Stimulated activated CD4-positive, alpha-beta T cell treated with anti-CD3 and anti-CD28 coated beads, Interleukin-1b, Interleukin-23, amount 100 ng/mL, for 24 hours (primary cell): ENCODE measurements around the gene FAM98B.

Experiments
- DNase-seq, 4 experiments: peaks; one replicate each; pipeline ENCODE4 v3.0.0-alpha.2; 2020; ENCODE audit warnings: low read depth in 4 of 4, low spot score in 1 of 4

Gene FAM98B

DNA sequence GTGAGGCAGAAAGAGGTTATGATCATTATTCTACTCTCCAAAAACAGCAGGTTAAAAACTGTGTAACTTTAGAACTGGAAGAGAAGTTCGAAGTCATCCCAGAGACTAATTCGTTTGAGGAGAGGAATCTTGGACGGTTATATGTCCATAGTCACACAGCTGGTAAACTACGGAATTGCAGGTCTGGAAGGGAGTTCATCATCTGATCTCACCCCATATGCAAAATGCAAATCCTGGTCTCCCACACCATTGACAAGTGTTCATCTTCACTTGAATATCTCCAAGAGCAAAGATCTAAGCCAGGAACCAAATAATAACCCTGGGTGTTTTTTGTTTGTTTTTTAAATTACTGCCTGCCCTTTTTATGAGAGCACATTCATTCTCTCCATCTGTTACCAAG is 53.1 kb downstream of the FAM98B start:
- no peak for DNase-seq

DNA sequence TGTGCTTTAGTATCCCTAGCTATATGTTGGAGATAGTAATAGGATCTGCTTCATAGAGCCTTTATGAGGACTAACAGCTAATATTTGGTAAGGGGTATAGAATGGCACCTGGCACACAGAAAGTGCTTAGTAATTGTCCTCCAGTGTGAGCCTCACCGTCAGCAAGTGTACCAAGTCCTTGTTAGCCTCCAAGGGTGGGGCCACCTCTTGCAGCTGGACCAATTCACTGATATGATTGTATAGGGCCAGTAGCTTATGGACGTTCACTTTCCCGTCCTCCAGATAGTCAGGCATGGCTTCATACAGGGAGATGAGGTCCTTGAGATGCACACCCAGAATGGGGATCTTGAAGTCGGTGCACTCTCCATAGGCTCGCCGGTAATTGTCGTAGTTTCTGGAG is 53.6 kb downstream of the FAM98B start:
- no peak for DNase-seq

DNA sequence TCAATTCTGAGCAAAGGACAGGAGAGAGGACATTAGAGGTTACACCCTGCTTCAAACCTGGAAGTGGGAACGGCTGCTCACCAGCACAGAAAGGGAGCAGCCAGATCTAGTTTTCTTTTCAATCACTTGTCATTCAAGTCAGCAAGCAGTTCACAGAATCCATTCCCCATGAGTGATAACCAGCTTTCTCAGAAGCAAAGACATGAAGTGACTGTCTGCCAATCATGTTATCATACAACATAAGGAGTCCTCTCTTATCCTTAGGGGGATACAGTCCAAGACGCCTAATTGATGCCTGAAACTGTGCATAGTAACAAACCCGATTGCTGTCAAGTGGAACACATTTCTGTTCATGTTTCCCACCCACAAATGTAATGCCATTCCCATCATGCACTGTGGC is 54.7 kb downstream of the FAM98B start:
- DNase-seq: no peak

- DNase-seq: no peak
These were observed 55.2 kb downstream of the FAM98B start for GRCh38 chr15:38509152-38509551.

DNA sequence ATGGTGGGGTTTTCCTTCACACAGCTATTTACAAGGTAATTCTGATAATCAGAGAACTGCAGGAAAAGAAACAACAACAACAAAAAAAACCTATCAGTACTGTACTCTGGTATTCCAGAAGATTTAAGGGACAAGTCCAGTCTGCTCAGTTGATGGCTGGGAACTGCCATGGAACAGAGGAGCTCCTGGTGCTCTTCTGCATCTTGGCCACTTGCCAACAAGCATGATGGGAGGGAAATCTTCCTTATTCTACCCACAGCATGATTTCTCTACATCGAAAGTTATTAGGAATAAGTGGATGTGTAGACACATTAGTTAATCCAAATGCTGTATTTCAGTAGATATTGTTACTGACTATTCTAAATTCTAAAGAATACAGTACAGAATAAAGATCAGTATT is 59.0 kb downstream of the FAM98B start:
- no peak for DNase-seq

- DNase-seq: no peak
These were observed 60.7 kb downstream of the FAM98B start for GRCh38 chr15:38514601-38515000.

DNA sequence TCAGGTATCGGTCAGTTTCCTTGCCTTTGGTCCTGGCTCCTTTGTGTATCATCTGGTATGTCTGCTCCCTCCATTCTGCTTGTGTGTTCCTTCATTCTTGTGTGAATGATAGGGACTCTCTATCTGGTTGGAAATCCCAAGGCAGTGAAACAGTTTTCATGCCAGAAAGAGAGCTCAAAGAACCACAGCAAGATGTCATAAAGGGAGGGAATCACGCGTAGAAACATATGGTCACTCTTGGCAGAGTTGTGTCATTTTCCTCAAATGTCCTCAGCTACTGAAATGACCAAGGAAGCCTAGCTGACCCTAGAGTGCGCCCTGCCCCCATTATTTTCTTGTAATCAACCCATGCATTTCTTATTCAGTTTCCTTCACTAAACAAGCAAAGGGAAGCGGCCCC is 62.7 kb downstream of the FAM98B start:
- no peak for DNase-seq

DNA sequence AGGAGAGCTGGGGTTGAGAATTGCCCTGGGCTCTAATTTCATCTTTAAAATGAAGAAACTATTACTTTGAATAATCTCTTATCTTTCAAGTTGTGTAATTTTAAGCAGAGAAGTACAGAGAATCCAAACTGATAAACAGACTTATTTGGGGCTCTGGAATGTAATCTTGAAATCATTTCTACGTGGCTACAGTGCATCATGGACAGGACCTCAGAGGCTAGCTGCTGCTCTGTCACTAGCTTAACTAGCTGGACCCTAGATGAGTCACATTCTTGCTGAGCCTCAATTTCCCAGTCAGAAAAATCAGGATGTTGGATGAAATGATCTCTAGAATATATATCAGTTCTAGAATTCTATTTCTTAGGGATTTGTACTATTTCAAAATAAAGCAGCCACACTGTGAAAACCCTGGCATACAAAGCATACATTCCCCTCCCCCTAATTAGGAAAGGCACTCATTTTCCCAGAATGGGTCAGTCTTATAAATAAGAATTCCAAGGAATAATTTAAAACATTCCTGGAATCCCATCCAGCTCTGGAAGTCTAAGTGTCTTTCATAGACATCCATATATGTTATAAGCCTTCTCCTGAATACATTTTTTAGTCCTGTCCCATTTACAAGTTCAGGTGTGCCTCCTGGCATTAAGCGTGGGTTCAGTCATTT is 63.5 kb downstream of the FAM98B start:
- DNase-seq: no peak

- DNase-seq: no peak
These were observed 64.2 kb downstream of the FAM98B start for GRCh38 chr15:38518084-38518483.

DNA sequence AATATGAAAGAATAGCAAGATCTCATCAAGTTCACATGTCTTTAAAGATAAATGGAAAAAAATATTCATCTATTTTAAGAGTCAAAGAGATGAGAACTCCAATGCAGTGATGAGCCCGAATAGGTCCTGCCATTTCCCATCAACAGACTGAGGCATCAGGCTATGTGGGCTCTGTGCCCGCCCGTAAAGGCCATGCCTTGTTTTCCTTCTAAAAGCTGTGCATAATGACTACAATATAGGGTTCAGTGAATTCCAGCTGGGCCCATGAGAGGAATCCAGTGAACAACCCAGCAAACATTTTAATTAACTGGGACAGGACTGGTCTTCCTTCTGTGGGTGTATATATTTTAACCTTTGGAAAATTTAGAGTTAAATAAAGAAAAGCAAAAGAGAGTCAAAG is 66.1 kb downstream of the FAM98B start:
- DNase-seq: no peak

GRCh38 chr15:38521316-38521715 is 67.4 kb downstream of the FAM98B start:
- DNase-seq: no peak

DNA sequence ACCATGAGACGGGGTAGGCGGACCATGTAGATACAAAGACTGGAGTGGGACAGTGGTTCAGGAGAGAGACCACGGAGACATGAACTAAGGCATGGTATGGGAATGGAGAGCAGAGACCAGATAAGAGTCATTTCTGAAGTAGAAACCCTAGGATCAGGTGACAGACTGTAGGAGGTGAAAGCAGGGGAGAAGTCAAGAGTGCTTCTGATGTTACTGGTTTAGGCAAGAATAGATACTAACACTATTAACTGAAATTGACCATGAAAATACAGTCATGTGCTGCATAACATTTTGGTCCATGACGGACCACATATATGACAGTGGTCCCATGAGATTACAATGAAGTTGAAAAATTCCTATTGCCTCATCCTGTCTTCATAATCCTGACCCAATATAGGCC is 69.0 kb downstream of the FAM98B start:
- DNase-seq: no peak

DNA sequence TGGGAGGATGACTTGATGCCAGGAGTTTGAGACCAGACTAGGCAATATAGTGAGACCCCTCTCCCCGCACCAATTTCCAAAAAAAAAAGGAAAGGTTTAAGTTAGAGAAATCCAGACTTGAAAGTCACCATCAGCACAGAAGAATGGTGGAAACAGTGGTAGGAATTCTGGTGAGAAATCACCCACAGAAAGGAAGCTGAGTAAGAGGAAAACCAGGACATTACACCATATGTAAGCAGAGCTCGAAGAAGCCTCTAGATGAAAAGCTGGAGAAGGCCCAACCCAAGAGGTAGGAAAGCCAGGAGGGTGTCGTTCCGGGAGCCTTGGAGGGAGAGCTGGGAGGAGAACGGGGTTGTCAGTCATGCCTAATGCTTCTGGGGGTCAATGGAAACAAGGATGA is 70.2 kb downstream of the FAM98B start:
- DNase-seq: no peak

GRCh38 chr15:38525489-38525888 is 71.6 kb downstream of the FAM98B start:
- DNase-seq: no peak

- no peak for DNase-seq
These were observed 72.2 kb downstream of the FAM98B start for GRCh38 chr15:38526158-38526557.

GRCh38 chr15:38528294-38528693 is 74.4 kb downstream of the FAM98B start:
- no peak for DNase-seq

DNA sequence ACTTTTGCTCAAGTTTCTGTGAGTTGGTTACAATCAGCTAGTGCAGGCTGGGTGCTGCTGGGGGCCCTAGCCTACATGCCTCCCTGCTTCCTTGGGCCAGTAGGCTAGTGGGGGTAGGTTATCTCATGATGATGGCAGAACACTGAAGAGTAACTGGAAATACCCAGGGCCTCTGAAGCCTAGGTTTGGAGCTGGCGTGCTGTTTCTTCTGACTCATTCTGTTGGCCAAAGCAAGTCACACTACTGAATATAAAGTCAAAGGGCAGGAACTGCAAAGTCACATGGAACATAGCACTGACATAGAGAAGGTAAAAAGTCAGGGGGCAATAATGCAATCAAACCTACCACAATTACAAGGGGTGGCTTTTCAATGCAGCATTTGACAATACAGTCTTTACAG is 76.2 kb downstream of the FAM98B start:
- DNase-seq: peak in 1 of 4 experiments; percentile 16

DNA sequence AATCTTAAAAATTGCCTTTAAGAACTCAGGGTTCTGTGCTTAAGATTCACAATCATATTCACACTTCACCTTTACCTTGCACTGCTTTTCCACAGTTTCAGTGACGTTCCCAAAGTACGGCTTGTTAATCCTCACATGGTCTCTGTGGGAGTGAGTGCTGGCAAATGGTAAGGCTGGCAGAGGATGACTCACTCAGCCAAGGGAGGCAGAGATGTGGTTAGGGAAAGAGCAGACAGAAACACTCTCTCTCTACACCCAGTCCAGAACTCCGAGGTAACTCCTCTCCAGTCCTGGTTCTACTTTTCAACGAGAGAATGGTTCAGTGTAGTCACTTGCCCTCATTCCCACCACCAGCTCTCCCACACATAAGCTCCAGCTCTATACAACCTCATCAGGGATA is 77.6 kb downstream of the FAM98B start:
- no peak for DNase-seq

GRCh38 chr15:38532728-38533127 is 78.8 kb downstream of the FAM98B start:
- no peak for DNase-seq

- no peak for DNase-seq
These were observed 79.5 kb downstream of the FAM98B start for GRCh38 chr15:38533416-38533915.

- DNase-seq: no peak
These were observed 80.0 kb downstream of the FAM98B start for GRCh38 chr15:38533926-38534325.

DNA sequence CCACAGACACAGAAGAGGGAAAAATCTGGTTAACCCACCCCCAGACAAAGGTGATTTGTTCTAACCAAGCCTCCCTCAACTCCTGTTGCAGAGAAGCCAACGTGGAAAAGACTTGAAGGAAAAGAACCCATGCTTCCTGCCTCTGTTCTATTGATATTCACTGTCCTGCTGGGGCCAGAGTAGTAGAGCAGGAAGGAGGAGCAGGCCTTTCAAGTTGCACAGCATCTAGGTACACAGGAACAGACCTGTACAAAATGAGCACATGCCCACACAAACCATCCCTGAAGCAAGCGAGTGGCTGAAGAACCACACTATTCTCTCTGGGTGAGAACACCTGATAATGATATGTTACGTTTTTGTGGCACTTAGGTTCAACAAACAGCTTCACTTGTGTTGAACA is 80.8 kb downstream of the FAM98B start:
- no peak for DNase-seq

GRCh38 chr15:38535491-38536200 is 81.7 kb downstream of the FAM98B start:
- no peak for DNase-seq
